GM12801 (cell line): ENCODE measurements around the gene HPSE.

Source experiments
- TF ChIP-seq, protein P1 (sequence below): IDR thresholded peaks from one replicate; pipeline ENCODE4 v1.5.1; 2011; ENCODE audit warnings: control low read depth; ENCODE audit not compliant: insufficient read length; ENCODE audit errors: extremely low read depth

HPSE gene

DNA sequence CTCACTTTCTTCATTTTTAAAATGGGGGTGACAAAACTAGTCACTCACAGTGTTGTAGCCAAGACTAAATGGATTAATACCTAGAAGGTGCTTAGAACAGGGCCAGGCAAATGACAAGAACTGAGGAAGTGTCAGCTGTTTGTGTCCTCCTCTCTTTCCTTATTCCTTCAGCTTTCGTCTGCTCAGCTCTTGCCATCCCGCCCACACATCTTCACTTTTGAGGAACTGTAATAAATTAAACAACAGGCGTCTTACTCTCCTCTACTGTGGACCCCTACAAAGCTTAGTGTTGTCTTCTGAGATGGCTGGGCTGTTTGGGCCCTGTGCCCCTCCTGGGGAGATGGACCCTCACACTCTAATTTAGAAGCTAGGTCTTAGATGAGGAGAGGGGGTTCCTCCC, 2.7 kb downstream of the HPSE start:
- TF ChIP-seq, protein P1, sequence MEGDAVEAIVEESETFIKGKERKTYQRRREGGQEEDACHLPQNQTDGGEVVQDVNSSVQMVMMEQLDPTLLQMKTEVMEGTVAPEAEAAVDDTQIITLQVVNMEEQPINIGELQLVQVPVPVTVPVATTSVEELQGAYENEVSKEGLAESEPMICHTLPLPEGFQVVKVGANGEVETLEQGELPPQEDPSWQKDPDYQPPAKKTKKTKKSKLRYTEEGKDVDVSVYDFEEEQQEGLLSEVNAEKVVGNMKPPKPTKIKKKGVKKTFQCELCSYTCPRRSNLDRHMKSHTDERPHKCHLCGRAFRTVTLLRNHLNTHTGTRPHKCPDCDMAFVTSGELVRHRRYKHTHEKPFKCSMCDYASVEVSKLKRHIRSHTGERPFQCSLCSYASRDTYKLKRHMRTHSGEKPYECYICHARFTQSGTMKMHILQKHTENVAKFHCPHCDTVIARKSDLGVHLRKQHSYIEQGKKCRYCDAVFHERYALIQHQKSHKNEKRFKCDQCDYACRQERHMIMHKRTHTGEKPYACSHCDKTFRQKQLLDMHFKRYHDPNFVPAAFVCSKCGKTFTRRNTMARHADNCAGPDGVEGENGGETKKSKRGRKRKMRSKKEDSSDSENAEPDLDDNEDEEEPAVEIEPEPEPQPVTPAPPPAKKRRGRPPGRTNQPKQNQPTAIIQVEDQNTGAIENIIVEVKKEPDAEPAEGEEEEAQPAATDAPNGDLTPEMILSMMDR: no peak

DNA sequence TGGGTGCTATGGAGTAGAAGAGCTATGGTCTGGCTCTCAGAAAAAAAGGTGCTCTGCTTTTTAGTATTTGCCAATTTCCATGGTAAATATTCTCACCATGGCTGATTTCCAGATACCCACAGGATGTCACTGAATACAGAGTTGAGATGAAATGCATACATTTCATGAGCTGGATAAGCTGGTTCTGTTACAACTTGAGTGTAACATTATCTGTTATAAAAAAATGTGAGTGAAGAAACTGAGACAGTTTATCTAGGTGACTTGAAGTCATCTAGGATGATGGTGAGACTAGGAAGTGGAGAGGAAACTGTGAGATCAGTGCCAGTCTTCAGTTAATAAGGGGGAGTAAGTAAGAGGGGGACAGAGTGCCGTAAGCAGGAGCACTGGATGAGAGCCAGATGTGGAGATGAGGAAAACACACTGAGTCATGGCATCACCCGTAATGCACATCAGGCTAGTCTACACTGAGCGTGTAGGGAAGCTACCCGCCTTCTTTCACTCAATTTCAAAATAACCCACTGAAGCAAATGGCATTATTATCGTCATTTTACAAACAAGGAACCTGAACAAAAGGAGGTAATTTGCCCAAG, 5.0 kb downstream of the HPSE start:
- TF ChIP-seq, protein P1: no peak

- TF ChIP-seq, protein P1: no peak
These were observed 6.0 kb downstream of the HPSE start for GRCh38 chr4:83328521-83329187.

- TF ChIP-seq, protein P1: no peak
These were observed 8.1 kb downstream of the HPSE start for GRCh38 chr4:83326546-83326945.

- TF ChIP-seq, protein P1: no peak
These were observed 11.5 kb downstream of the HPSE start for GRCh38 chr4:83323136-83323535.

DNA sequence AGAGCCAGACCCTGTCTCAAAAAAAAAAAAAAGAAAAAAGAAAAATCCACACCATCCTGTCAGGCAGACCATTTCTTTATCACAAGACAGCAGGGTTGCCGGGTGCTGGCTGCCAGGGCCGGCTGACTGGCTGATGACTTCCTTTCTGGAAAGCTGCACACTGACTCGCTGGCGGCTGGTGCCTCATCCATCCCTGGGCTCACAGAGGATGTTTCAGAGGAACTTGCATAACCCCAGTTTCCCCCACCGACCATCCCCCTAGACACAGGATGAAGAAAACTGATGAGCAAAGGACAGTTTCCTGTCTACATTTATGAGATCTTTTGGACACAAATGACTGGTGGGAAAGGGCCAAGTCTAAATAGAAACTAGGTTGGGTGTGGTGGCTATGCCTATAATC, 14.1 kb downstream of the HPSE start:
- TF ChIP-seq, protein P1: no peak

- TF ChIP-seq, protein P1: no peak
These were observed 16.0 kb downstream of the HPSE start for GRCh38 chr4:83318666-83319065.

DNA sequence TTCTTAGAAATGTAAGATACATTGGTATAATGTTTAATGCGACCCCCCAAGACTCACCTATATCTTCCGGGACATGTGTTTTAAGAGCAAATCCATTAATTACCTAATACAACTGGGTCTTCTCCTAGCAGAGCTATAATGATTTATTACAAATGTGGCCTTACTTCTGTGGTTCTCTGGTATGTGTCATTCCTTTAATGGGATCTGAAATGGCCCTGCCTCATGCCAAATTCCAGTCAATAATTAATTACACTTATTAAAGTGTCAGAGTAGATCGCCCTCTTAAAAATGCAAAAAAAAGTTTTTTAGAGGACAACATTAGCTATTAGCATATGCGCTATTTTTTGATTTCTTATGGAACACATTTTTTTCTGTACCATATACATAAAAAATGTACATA, 17.0 kb downstream of the HPSE start:
- TF ChIP-seq, protein P1: no peak
